A549 (cell line): ENCODE results near the gene CCDC188. TPM values are rescaled to one million over a fixed set of nuclear protein-coding genes. Genes with fewer than 3 reads are reported as not detected.

Source experiments
- ATAC-seq, 2 experiments: fragments of 200-7000 bp in 1 of 2; fragments of >200 bp in 1 of 2; cut with Nextera tagmentation in 1 of 2; cut with Tn5 transposase in 1 of 2; 3 replicates each; pipeline versions ENCODE4 v1.8.0 to v1.9.1; 2018 to 2020; ENCODE audit warnings: mild to moderate bottlenecking in 1 of 2, moderate library complexity in 1 of 2
- CTCF ChIA-PET: fragments of 300-600 bp; sonication (Branson Sonifier 250); formaldehyde crosslinking; extraction: SDS; loops from one replicate; lab custom pipeline; 2021; ENCODE audit warnings: antibody characterized with exemption, inconsistent platforms; lab: Yijun Ruan, JAX
- POLR2A ChIA-PET: fragments of 350-600 bp; formaldehyde crosslinking; extraction: SDS; loops from one replicate; lab custom pipeline; 2021; ENCODE audit warnings: antibody characterized with exemption, inconsistent platforms; lab: Yijun Ruan, JAX
- DNase-seq, 2 experiments: peaks; one replicate each; pipeline versions ENCODE4 v3.0.0 to v3.0.0-alpha.2; 2011 to 2016; ENCODE audit warnings: low read depth in 1 of 2, low spot score in 1 of 2
- FAIRE-seq: peaks from 2 replicates; lab custom pipeline; 2011; peaks lifted over from hg19 to GRCh38; lab: Jason Lieb, UNC
- H3K27ac ChIP-seq, 2 experiments: fragments of >200 bp; sonication (Bioruptor Twin); formaldehyde crosslinking; 3 replicates each; pipeline ENCODE4 v1.5.1; 2016 to 2017
- H3K4me1 ChIP-seq: fragments of >200 bp; sonication (Bioruptor Twin); formaldehyde crosslinking; 3 replicates; pipeline ENCODE4 v1.6.1; 2016
- H3K4me2 ChIP-seq: fragments of >200 bp; sonication (Bioruptor Twin); formaldehyde crosslinking; 3 replicates; pipeline ENCODE4 v1.6.1; 2016
- H3K4me3 ChIP-seq: fragments of >200 bp; sonication (Bioruptor Twin); formaldehyde crosslinking; 3 replicates; pipeline ENCODE4 v1.5.1; 2016
- H3K9me3 ChIP-seq: fragments of >200 bp; sonication (Bioruptor Twin); formaldehyde crosslinking; 3 replicates; pipeline ENCODE4 v1.6.1; 2016
- CBX2 ChIP-seq: fragments of 200-600 bp; sonication (generic); IDR thresholded peaks from 2 replicates; pipeline ENCODE4 v1.6.1; 2016; ENCODE audit warnings: low read depth, mild to moderate bottlenecking, borderline replicate concordance
- CEBPB ChIP-seq, 2 experiments: fragments of >200 bp in 1 of 2; sonication (Bioruptor Twin) in 1 of 2; formaldehyde crosslinking in 1 of 2; IDR thresholded peaks; 2 replicates each; pipeline ENCODE4 v1.6.1; 2012 to 2016
- CHD2 ChIP-seq: fragments of 150-350 bp; IDR thresholded peaks from 2 replicates; pipeline ENCODE4 v1.6.1; 2014; ENCODE audit warnings: low read length; ENCODE audit not compliant: partially characterized antibody
- EP300 ChIP-seq, 2 experiments: fragments of >200 bp; sonication (Bioruptor Twin); formaldehyde crosslinking; IDR thresholded peaks; 2 replicates in 1 of 2; 3 replicates in 1 of 2; pipeline ENCODE4 v1.6.1; 2016 to 2017
- ESRRA ChIP-seq: fragments of 150-350 bp; IDR thresholded peaks from 2 replicates; pipeline ENCODE4 v1.6.1; 2014; ENCODE audit warnings: mild to moderate bottlenecking, low read length, borderline replicate concordance
- GATA3 ChIP-seq: IDR thresholded peaks from 2 replicates; pipeline ENCODE4 v1.6.1; 2012; ENCODE audit warnings: borderline replicate concordance
- HOXA7 ChIP-seq: fragments of 250-450 bp; sonication (Bioruptor Pico); IDR thresholded peaks from 2 replicates; pipeline ENCODE4 v1.5.0; 2020; ENCODE audit warnings: mild to moderate bottlenecking, moderate library complexity
- HOXB13 ChIP-seq: fragments of 250-450 bp; sonication (Bioruptor Pico); IDR thresholded peaks from 2 replicates; pipeline ENCODE4 v1.5.0; 2020; ENCODE audit warnings: low read depth, mild to moderate bottlenecking, moderate library complexity
- HOXB5 ChIP-seq: fragments of 250-450 bp; sonication (Bioruptor Pico); IDR thresholded peaks from 2 replicates; pipeline ENCODE4 v1.5.0; 2020; ENCODE audit warnings: mild to moderate bottlenecking, moderate library complexity
- MAZ ChIP-seq: fragments of 150-350 bp; IDR thresholded peaks from 2 replicates; pipeline ENCODE4 v1.6.1; 2014; ENCODE audit warnings: antibody characterized with exemption, low read depth, low read length, borderline replicate concordance
- NPAS2 ChIP-seq: fragments of 250-450 bp; sonication (Bioruptor Pico); IDR thresholded peaks from 2 replicates; pipeline ENCODE4 v1.8.0; 2022; ENCODE audit warnings: mild to moderate bottlenecking, moderate library complexity, borderline replicate concordance
- NR3C1 ChIP-seq: fragments of >200 bp; sonication (Bioruptor Twin); formaldehyde crosslinking; IDR thresholded peaks from 3 replicates; pipeline ENCODE4 v1.6.1; 2017
- POLR2A ChIP-seq: IDR thresholded peaks from 2 replicates; pipeline ENCODE4 v1.6.1; 2012; ENCODE audit warnings: mild to moderate bottlenecking, low read length
- RAD21 ChIP-seq, 2 experiments: fragments of >200 bp in 1 of 2; sonication (Bioruptor Twin) in 1 of 2; formaldehyde crosslinking in 1 of 2; IDR thresholded peaks in 1 of 2; conservative IDR thresholded peaks in 1 of 2; 2 replicates in 1 of 2; 3 replicates in 1 of 2; pipeline ENCODE4 v1.6.1; 2012 to 2018; ENCODE audit warnings: inconsistent platforms in 1 of 2
- RARB ChIP-seq: fragments of 250-450 bp; sonication (Bioruptor Pico); IDR thresholded peaks from 2 replicates; pipeline ENCODE4 v1.8.0; 2021; ENCODE audit warnings: mild to moderate bottlenecking, moderate library complexity
- RFX5 ChIP-seq: fragments of 450-650 bp; IDR thresholded peaks from 2 replicates; pipeline ENCODE4 v1.7.1; 2014; ENCODE audit warnings: antibody characterized with exemption, mild to moderate bottlenecking, moderate library complexity
- ZC3H11A ChIP-seq: fragments of 450-650 bp; IDR thresholded peaks from 2 replicates; pipeline ENCODE4 v1.6.1; 2014; ENCODE audit warnings: antibody characterized with exemption, mild to moderate bottlenecking
- ZSCAN20 ChIP-seq: fragments of 250-450 bp; sonication (Bioruptor Pico); IDR thresholded peaks from 2 replicates; pipeline ENCODE4 v1.8.0; 2022; ENCODE audit warnings: mild to moderate bottlenecking, moderate library complexity
- WGBS: methylation state at CpG from one replicate; pipeline ENCODE4 v1.1.6; 2017; ENCODE audit errors: missing lambda C conversion rate; 5-methylcytosine and 5-hydroxymethylcytosine counted together
- polyA plus RNA-seq, 4 experiments: library from polyadenylated mRNA; depleted of rRNA in 3 of 4; stranded (reverse); fragments of >200 nt; fragmentation: RNase III in 1 of 4; extraction: RNeasy Plus Mini Kit Qiagen cat#74134 plus additional on column Dnase treatment in 1 of 4; gene quantifications; 2 replicates in 3 of 4; 3 replicates in 1 of 4; pipeline ENCODE4 v1.2.3, GENCODE V29; 2011 to 2017
- TF ChIP-seq, protein P1 (sequence below): fragments of 250-450 bp; sonication (Bioruptor Pico); IDR thresholded peaks from 2 replicates; pipeline ENCODE4 v1.5.0; 2021; ENCODE audit warnings: mild to moderate bottlenecking, moderate library complexity, borderline replicate concordance
- TF ChIP-seq, protein P2 (sequence below): fragments of 450-650 bp; IDR thresholded peaks from 2 replicates; pipeline ENCODE4 v1.6.1; 2014; ENCODE audit warnings: antibody characterized with exemption
- TF ChIP-seq, protein P3 (sequence below): fragments of >200 bp; sonication (Bioruptor Twin); formaldehyde crosslinking; IDR thresholded peaks from 3 replicates; pipeline ENCODE4 v1.5.1; 2016
- TF ChIP-seq, protein P4 (sequence below): fragments of >200 bp; sonication (Bioruptor Twin); formaldehyde crosslinking; IDR thresholded peaks from 3 replicates; pipeline ENCODE4 v1.6.1; 2016
- TF ChIP-seq, protein P5 (sequence below): fragments of 200-600 bp; sonication (generic); IDR thresholded peaks from 2 replicates; pipeline ENCODE4 v1.6.1; 2016; ENCODE audit warnings: antibody characterized with exemption, mild to moderate bottlenecking, moderate library complexity
- TF ChIP-seq, protein P6 (sequence below): IDR thresholded peaks from 2 replicates; pipeline ENCODE4 v1.6.1; 2012

Gene CCDC188
- polyA plus RNA-seq, 2 of the 4 experiments (the other 2 are of a cell fraction), result not detected

DNA sequence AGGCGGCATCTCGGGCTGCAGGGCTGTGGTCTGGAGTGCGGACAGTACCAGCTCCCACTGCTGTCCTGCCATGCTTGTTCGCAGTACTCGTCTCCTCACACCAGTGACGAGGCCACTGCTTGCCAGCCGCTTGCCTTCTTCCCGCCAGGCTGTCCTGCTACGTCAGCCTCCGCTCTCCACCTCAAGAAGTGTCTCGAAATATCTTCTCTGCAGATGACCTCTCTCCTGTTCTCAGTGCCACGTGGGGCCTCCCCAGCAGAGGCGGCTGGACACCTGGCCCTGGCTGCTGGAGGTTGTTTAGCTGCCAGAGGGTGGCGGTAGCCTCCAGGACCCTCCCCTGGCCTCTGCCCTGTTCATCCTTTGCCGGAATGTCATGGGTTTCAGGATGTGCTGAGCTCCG lies 3.1 kb upstream of the CCDC188 start (continued):
- no peak for TF ChIP-seq RARB
- TF ChIP-seq, protein P1, sequence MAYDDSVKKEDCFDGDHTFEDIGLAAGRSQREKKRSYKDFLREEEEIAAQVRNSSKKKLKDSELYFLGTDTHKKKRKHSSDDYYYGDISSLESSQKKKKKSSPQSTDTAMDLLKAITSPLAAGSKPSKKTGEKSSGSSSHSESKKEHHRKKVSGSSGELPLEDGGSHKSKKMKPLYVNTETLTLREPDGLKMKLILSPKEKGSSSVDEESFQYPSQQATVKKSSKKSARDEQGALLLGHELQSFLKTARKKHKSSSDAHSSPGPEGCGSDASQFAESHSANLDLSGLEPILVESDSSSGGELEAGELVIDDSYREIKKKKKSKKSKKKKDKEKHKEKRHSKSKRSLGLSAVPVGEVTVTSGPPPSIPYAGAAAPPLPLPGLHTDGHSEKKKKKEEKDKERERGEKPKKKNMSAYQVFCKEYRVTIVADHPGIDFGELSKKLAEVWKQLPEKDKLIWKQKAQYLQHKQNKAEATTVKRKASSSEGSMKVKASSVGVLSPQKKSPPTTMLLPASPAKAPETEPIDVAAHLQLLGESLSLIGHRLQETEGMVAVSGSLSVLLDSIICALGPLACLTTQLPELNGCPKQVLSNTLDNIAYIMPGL, result no peak
- TF ChIP-seq, all 56 proteins: peak for 0

DNA sequence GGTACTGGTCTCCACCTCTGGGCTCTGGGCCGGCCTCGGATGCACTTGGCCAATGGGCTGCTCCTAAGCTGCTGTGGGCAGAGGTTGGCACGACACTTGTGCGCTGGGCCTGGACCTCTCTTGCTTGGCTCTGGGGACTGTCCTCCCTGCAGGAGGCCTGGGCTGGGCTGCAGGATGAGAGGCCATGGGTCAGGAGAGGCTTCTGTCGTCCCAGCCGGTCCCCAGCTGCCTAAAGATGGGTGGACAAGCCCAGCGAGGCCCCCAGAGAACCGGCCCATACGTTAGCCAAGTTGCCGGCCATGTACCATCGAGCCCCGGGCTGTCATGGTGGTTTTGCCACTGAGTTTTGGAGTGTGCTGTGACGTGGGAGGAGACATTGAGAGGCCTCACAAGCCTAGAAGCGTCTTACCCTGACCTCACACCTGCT lies 1.6 kb upstream of the CCDC188 start:
- no peak overlapping the region for H3K4me2 ChIP-seq
- ATAC-seq, result no peak
- no peaks in the 10 kb centered on the region for H3K9me3 ChIP-seq
- ChIA-PET CTCF (interaction anchor here (7.1 kb wide), 1 partner anchor 134 kb away, joined by 92 read pairs; no protein-coding TSS in a partner anchor), POLR2A (no interaction called here)
- H3K4me1 ChIP-seq, result no peaks in the 10 kb centered on the region
- TF ChIP-seq CBX2 (no peak), EP300 (IDR thresholded peaks at IDR 0.05) (no peak), POLR2A (no peak), RARB (no peak), CEBPB (IDR thresholded peaks at IDR 0.05) (no peak), GATA3 (no peak), ZC3H11A (no peak), ESRRA (no peak), RFX5 (no peak), ZSCAN20 (CRISPR knock-in tag) (no peak), HOXB5 (no peak), MAZ (no peak), CHD2 (no peak)
- TF ChIP-seq, protein P2, sequence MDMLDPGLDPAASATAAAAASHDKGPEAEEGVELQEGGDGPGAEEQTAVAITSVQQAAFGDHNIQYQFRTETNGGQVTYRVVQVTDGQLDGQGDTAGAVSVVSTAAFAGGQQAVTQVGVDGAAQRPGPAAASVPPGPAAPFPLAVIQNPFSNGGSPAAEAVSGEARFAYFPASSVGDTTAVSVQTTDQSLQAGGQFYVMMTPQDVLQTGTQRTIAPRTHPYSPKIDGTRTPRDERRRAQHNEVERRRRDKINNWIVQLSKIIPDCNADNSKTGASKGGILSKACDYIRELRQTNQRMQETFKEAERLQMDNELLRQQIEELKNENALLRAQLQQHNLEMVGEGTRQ, result no peak
- TF ChIP-seq, protein P3, sequence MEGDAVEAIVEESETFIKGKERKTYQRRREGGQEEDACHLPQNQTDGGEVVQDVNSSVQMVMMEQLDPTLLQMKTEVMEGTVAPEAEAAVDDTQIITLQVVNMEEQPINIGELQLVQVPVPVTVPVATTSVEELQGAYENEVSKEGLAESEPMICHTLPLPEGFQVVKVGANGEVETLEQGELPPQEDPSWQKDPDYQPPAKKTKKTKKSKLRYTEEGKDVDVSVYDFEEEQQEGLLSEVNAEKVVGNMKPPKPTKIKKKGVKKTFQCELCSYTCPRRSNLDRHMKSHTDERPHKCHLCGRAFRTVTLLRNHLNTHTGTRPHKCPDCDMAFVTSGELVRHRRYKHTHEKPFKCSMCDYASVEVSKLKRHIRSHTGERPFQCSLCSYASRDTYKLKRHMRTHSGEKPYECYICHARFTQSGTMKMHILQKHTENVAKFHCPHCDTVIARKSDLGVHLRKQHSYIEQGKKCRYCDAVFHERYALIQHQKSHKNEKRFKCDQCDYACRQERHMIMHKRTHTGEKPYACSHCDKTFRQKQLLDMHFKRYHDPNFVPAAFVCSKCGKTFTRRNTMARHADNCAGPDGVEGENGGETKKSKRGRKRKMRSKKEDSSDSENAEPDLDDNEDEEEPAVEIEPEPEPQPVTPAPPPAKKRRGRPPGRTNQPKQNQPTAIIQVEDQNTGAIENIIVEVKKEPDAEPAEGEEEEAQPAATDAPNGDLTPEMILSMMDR, result no peak
- TF ChIP-seq, protein P4, sequence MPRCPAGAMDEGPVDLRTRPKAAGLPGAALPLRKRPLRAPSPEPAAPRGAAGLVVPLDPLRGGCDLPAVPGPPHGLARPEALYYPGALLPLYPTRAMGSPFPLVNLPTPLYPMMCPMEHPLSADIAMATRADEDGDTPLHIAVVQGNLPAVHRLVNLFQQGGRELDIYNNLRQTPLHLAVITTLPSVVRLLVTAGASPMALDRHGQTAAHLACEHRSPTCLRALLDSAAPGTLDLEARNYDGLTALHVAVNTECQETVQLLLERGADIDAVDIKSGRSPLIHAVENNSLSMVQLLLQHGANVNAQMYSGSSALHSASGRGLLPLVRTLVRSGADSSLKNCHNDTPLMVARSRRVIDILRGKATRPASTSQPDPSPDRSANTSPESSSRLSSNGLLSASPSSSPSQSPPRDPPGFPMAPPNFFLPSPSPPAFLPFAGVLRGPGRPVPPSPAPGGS, result no peak
- DNase-seq, result no peak
- 74% methylated on average over 5 of the region's 14 CpGs for WGBS
- FAIRE-seq, result no peak
- no peak overlapping the region for H3K27ac ChIP-seq
- no peak overlapping the region for H3K4me3 ChIP-seq

DNA sequence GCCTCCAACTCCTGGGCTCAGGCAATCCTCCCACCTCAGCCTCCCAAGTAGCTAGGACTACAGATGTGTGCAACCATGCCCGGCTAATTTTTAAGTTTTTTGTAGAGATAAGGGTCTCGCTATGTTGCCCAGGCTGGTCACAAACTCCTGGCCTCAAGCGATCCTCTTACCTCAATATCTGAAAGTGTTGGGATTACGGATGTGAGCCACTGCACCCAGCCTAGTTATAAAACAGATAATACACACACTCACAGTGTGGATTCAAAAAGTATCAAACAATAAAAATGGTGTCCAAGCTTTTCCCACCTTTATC lies 377 bp upstream of the CCDC188 start:
- CTCF ChIA-PET, result interaction anchor here (0.7 to 7.1 kb wide), 2 partner anchors 22 to 135 kb away, joined by 3 to 92 read pairs; no protein-coding TSS in a partner anchor
- no peak overlapping the region for H3K4me3 ChIP-seq
- POLR2A ChIA-PET, result no interaction called here
- H3K9me3 ChIP-seq, result no peaks in the 10 kb centered on the region
- no peak overlapping the region for H3K27ac ChIP-seq
- no peak for ATAC-seq
- H3K4me1 ChIP-seq, result no peaks in the 10 kb centered on the region
- WGBS, result 93% methylated on average over 2 of the region's 4 CpGs
- FAIRE-seq, result no peak
- no peak for DNase-seq
- TF ChIP-seq RARB (no peak), NR3C1 (no peak), HOXB13 (CRISPR knock-in tag) (no peak), RAD21 (conservative IDR thresholded peaks at IDR 0.05 in 1 of 2, IDR thresholded peaks at IDR 0.05 in 1 of 2) (no peak), RFX5 (no peak), HOXB5 (no peak), NPAS2 (CRISPR knock-in tag) (no peak), HOXA7 (CRISPR knock-in tag) (no peak)
- TF ChIP-seq, protein P5, sequence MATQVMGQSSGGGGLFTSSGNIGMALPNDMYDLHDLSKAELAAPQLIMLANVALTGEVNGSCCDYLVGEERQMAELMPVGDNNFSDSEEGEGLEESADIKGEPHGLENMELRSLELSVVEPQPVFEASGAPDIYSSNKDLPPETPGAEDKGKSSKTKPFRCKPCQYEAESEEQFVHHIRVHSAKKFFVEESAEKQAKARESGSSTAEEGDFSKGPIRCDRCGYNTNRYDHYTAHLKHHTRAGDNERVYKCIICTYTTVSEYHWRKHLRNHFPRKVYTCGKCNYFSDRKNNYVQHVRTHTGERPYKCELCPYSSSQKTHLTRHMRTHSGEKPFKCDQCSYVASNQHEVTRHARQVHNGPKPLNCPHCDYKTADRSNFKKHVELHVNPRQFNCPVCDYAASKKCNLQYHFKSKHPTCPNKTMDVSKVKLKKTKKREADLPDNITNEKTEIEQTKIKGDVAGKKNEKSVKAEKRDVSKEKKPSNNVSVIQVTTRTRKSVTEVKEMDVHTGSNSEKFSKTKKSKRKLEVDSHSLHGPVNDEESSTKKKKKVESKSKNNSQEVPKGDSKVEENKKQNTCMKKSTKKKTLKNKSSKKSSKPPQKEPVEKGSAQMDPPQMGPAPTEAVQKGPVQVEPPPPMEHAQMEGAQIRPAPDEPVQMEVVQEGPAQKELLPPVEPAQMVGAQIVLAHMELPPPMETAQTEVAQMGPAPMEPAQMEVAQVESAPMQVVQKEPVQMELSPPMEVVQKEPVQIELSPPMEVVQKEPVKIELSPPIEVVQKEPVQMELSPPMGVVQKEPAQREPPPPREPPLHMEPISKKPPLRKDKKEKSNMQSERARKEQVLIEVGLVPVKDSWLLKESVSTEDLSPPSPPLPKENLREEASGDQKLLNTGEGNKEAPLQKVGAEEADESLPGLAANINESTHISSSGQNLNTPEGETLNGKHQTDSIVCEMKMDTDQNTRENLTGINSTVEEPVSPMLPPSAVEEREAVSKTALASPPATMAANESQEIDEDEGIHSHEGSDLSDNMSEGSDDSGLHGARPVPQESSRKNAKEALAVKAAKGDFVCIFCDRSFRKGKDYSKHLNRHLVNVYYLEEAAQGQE, result no peak
- TF ChIP-seq, protein P6, sequence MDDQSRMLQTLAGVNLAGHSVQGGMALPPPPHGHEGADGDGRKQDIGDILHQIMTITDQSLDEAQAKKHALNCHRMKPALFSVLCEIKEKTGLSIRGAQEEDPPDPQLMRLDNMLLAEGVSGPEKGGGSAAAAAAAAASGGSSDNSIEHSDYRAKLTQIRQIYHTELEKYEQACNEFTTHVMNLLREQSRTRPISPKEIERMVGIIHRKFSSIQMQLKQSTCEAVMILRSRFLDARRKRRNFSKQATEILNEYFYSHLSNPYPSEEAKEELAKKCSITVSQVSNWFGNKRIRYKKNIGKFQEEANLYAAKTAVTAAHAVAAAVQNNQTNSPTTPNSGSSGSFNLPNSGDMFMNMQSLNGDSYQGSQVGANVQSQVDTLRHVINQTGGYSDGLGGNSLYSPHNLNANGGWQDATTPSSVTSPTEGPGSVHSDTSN, result no peak
- H3K4me2 ChIP-seq, result no peak overlapping the region
